NCI-H1092 treated with DMSO at 0.1 percent for 48 hours (cell line): ENCODE data around the gene ARHGAP31.
"Not testable (repeated sequence)": the region's sequence is repeated elsewhere in the genome, so short reads cannot be mapped to it uniquely, and the experiment has no call there.

Experiments used
- DNase-seq: peaks from one replicate; lab custom pipeline; 2025; lab: John Stamatoyannopoulos, UW

The ARHGAP31 gene, protein sequence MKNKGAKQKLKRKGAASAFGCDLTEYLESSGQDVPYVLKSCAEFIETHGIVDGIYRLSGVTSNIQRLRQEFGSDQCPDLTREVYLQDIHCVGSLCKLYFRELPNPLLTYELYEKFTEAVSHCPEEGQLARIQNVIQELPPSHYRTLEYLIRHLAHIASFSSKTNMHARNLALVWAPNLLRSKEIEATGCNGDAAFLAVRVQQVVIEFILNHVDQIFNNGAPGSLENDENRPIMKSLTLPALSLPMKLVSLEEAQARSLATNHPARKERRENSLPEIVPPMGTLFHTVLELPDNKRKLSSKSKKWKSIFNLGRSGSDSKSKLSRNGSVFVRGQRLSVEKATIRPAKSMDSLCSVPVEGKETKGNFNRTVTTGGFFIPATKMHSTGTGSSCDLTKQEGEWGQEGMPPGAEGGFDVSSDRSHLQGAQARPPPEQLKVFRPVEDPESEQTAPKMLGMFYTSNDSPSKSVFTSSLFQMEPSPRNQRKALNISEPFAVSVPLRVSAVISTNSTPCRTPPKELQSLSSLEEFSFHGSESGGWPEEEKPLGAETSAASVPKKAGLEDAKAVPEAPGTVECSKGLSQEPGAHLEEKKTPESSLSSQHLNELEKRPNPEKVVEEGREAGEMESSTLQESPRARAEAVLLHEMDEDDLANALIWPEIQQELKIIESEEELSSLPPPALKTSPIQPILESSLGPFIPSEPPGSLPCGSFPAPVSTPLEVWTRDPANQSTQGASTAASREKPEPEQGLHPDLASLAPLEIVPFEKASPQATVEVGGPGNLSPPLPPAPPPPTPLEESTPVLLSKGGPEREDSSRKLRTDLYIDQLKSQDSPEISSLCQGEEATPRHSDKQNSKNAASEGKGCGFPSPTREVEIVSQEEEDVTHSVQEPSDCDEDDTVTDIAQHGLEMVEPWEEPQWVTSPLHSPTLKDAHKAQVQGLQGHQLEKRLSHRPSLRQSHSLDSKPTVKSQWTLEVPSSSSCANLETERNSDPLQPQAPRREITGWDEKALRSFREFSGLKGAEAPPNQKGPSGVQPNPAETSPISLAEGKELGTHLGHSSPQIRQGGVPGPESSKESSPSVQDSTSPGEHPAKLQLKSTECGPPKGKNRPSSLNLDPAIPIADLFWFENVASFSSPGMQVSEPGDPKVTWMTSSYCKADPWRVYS (N-terminal part only)

DNA sequence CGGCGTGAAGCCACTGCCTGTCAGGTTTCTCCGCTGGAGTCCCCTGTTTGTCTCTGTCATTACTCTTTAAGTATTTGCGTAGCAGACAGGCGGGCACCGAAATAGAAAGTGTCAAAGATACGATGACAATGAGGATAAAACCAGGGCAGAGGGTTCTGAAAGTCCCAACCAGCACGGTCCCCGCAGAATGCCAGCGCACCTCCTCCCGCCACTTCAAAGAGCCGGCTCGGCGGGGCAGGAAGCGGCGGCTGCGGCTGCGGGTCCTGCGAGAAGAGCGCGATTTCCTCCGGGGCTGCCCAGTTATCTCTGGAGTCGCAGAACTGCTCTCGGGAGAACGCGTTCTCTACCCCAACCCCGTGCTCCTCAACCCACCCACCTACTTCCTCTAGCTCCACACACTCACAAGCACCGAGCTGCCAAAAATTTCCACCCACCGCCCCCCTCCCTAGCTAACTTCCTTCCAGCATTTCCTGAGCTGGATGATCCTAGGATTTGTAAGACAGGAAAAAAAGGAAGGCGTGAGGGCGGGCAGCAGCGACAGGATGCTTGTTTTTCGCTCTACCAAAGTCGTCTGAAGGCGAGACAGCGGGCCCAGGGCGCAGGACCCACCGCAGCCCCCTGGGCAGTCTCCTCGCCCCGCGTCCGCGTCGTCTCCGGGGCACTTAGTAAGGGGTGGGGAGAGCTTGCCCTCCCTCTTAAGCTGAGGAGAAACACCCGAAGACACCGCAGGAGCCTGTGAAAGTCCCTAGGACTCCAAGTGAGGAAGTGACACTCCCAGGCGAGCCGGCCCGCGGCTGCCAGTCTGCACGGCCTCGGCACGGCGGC, at the start of gene ARHGAP31:
Gene ARHGAP31 (plus strand): TSS at position 513 of the 825 bp plus-strand sequence. CDS start 522 bp downstream, outside the sequence.
- peak; percentile 45 for DNase-seq

DNA sequence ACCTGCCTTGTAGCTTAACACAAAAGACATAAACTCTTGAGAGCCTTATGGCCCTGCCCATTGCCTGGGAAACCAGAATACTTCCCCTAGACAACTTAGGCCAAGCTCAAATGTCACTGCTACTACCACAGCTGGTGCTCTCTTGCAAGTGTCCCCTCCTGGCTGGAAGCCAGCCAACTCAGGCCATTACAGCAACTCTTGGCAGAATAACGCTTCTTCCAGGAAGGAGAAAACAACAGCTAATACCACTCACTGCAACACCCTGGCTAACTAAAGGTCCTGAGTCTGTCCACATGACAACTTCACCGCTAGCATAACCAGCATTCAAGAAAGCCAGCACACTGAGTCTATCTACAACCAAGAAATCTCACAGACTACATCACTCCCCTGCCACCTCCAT, 48.4 kb upstream of the ARHGAP31 start:
- no peak for DNase-seq

DNA sequence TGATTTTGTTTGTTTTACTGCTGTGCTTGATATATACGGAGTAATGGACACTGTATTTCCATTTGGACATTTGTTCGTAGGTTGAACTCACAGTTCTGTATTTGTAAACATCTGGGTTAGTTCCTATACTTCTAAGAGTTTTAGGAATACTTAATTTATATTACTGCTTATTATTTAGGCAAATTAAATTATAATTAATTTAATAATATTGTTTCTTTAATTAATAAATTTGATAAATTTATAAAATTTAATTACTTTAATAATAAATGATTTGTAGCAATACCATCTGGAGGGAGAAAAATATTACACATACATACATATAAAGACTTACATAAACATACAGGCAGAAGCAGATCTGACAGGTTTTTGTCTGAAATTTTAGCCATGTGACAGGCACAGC, 39.0 kb upstream of the ARHGAP31 start:
- no peak for DNase-seq

DNA sequence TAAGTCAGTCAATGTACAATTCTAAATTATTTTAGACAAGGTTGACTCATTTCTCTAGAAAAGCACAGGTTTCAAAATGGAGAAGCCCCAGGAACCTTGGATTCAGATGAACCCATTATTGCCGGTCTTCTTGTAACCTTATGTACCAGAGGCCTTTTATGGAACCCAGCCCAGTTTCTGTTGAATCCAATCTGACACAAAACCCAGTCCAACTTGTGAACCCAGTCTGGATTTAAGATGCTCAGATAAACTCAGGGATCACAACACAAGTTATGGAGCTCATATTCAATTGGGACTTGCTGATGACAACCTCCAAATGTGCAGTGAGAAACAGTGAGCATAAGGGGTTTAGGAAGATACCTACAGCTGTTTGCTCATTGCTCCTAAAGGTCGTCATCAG, 37.1 kb upstream of the ARHGAP31 start:
- no peak for DNase-seq

DNA sequence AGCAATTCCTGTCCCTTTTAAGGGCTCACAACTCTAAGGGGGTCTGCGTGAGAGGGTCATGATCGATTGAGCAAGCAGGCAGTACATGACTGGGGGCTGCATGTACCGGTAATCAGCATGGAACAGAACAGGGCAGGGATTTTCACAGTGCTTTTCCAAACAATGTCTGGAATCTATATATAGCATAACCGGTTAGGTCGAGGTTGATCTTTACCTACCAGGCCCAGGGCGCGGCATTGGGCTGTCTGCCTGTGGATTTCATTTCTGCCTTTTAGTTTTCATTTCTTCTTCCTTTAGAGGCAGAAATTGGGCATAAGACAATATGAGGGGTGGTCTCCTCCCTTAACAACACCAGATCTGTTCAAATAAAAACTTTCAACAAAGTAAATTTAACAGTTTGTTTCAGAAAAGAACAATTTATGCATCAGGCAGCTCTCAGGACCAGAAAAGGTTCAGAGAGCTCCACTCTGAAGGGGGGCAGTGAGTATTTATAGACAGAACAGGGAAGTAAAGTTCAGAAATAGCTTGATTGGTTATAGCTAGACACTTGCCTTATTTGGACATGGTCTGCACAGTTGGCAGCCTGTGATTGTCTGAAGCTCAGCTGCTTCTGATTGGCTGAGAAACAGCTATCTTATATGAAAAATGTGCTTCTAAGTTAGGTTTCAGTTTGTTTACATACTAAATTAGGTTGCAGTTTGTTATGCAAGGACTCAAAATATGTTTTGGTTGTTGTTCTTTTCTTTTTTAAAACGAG, 36.4 kb upstream of the ARHGAP31 start:
- no peak for DNase-seq

- DNase-seq = no peak
These were observed 35.3 kb upstream of the ARHGAP31 start for GRCh38 chr3:119258915-119259314.

DNA sequence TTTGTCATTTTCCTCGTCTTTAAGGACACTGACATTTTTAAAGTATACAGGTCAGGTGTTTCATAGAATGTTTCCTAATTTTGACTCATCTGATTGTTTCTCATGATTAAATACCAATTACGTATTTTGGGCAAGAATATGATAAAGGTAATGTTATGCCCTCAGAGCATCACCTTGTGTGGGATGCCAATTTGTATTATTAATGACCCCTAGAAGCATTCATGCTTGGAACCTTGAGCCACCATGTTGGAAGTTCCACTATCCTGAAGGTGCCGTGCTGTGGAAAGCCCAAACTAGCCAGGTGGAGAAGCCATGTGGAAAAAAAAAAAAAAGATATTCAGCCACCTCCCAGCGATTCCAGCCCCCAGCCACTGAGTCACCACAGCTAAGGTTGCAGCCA, 34.4 kb upstream of the ARHGAP31 start:
- no peak for DNase-seq

GRCh38 chr3:119261055-119261454, 33.1 kb upstream of the ARHGAP31 start:
- no peak for DNase-seq

GRCh38 chr3:119270212-119270611, 24.0 kb upstream of the ARHGAP31 start:
- DNase-seq = not testable (repeated sequence)

DNA sequence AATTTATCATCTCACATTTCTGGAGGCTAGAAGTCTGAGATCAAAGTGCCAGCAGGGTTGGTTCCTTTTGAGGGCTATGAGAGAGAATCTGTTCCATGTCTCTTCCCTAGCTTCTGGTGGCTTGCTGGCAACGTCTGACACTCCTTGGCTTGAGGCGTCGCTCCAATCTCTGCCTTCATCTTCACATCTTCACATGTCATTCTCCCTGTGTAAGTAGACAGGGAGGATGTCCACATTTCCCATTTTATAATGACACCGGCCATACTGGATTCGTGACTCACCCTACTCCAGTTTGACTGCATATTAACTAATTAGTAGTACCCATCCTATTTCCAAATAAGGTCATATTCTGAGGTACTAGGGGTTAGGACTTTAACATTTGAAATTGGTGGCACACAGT, 17.5 kb upstream of the ARHGAP31 start:
- no peak for DNase-seq

- DNase-seq = peak; percentile 91
These were observed 15.1 kb upstream of the ARHGAP31 start for GRCh38 chr3:119279101-119279554.

DNA sequence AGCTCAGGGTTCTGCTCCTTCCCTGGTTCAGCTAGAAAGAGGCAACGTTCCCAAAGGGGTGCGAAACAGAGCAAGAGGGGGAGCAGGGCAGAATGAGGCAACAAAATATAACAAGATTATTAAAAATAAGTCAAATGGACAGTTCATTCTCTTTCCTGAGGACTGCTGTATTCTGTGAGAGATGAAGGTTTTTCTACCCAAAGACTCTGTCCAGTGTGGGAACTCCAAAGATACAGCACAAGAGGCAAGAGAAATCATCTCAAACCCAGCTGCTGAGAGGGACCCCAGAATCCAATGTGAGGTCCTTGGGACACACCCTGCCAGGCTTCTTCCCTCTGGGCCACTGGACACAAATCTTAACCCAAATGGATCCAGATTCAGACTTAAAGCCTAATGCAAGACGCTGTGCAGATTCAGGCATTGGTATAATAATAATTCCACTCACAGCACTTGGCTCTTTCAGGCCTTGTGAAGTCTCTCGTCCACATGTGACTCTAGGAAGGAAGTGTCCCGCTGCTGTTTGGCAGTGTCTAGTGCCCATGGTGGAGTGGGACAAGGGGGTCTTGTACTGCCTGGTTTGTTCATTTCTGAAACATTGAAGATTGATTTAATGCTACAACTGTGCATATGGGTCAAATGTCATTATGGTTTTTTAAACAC, 14.5 kb upstream of the ARHGAP31 start:
- no peak for DNase-seq

DNA sequence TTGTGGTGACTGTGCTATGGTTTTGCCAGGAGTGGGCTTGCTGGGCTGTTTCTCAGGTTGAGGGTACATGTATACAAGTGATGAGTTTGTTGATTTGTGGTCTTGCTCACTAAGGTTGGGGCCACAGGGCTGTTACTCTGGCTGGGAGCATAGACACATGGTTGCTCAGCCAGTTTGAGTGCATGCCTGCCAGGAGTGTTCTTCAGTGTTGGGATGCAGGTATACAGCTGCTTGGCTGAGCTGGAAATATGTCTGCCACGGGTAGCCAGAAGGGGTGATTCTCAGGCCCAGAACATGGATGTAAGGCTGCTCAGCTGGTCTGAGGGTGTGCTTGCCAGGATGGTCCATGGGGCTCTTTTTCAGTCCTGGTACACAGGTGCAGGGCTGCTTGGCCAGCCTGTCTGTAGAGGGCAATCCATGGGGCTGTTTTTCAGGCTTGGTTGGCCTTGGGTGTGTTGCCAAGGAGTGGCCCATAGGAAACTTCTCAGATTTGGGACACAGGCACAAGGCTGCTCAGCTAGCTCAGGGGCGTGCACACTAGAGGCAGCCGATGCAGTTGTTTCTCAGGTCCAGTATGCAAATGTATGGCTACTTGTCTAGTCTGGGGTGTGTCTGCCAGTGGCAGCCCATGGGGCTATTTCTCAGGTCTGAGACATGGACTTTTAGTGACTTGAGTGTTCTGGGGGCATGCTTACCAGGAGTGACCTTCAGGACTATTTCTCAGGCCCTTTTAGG, 5.3 kb upstream of the ARHGAP31 start:
- DNase-seq = no peak

GRCh38 chr3:119289404-119289770, 4.8 kb upstream of the ARHGAP31 start:
- no peak for DNase-seq

DNA sequence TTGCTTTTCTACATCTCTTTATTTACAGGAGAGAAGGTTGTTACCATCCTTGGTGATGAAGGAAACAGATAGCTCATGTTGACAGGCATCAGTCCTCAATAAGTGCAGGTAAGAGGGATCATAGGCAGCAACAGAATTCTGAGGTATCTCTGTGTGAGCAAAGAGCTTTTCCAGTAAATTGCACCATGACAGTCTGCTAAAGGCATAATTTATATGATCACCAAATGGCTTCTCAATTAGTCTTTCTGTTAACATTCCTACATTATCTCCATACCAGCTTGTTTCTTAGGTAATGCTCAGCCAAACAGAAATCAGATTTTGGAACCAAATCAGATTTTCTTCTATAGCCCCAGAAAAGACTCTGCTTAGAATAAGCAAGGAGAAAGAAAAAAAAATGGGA, 3.6 kb upstream of the ARHGAP31 start:
- no peak for DNase-seq

GRCh38 chr3:119291062-119291700, 3.0 kb upstream of the ARHGAP31 start:
- DNase-seq = no peak

GRCh38 chr3:119292666-119293065, 1.5 kb upstream of the ARHGAP31 start:
- no peak for DNase-seq

DNA sequence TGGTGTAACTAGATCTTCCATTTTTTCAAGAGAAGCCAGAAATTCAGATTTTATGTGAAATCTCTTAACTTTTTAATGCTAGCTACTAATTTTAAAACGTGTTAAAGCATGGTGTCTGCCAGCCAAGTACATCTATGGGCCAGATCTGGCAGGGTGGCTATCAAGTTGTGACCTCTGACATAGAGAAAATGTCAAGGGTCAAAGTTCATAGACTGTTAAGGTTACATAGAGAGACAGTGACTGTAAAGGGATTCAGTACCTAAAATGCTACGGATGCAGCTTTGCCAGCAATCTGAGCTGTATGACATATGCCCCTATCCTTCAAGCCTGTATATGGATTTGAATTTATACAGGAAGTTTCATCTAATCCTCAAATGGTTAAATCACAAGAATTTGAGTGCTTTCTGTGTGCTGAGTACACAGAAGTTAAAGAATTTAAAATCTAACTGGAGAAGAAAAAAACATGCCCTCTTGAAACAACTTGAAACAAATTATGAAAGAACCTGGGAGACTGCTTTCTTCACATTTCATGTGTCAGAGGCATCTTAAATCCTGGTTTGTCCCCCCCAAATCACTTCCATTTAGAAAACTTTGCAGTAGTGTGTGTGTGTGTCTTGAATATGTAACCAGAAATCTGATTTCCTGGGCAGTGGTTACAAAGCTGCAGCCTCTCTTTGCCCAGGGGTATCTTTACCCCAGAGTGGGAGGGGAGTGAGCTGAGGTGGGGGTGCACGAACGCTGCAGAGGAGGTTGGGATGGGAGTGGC, 895 bp upstream of the ARHGAP31 start:
- DNase-seq = no peak
